Vagina (tissue), 2 donors: ENCODE data around the gene PRSS36.

Source experiments
- POLR2A ChIP-seq, 2 donors: fragments of 450-650 bp; IDR thresholded peaks; one replicate each; pipeline ENCODE4 v1.6.1; 2017; ENCODE audit warnings: antibody characterized with exemption in 2 of 2, mild to moderate bottlenecking in 2 of 2, moderate library complexity in 2 of 2
- POLR2AphosphoS5 ChIP-seq, 2 donors: sonication (generic); formaldehyde crosslinking; IDR thresholded peaks; one replicate each; pipeline ENCODE4 v1.9.0; 2017; ENCODE audit warnings: antibody characterized with exemption in 2 of 2, mild to moderate bottlenecking in 2 of 2, low read depth in 1 of 2; ENCODE audit not compliant: insufficient read depth in 1 of 2
- TF ChIP-seq, protein P1 (sequence below), 3 experiments: fragments of 450-650 bp in 2 of 3; fragments of 200-600 bp in 1 of 3; sonication (generic) in 1 of 3; IDR thresholded peaks; one replicate each; pipeline ENCODE4 v1.5.1; 2017 to 2019; ENCODE audit warnings: antibody characterized with exemption in 3 of 3, mild to moderate bottlenecking in 2 of 3, moderate library complexity in 2 of 3

- TF ChIP-seq, protein P1, sequence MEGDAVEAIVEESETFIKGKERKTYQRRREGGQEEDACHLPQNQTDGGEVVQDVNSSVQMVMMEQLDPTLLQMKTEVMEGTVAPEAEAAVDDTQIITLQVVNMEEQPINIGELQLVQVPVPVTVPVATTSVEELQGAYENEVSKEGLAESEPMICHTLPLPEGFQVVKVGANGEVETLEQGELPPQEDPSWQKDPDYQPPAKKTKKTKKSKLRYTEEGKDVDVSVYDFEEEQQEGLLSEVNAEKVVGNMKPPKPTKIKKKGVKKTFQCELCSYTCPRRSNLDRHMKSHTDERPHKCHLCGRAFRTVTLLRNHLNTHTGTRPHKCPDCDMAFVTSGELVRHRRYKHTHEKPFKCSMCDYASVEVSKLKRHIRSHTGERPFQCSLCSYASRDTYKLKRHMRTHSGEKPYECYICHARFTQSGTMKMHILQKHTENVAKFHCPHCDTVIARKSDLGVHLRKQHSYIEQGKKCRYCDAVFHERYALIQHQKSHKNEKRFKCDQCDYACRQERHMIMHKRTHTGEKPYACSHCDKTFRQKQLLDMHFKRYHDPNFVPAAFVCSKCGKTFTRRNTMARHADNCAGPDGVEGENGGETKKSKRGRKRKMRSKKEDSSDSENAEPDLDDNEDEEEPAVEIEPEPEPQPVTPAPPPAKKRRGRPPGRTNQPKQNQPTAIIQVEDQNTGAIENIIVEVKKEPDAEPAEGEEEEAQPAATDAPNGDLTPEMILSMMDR (IDR thresholded peaks at IDR 0.05), result no peak
- TF ChIP-seq POLR2A (IDR thresholded peaks at IDR 0.05), result no peak
- TF ChIP-seq POLR2AphosphoS5 (IDR thresholded peaks at IDR 0.05; ENCODE audit: insufficient read depth in 1 of 2, low read depth in 1 of 2), result no peak
These were observed 57.5 kb downstream of the PRSS36 start for GRCh38 chr16:31092330-31092729.
